SK-N-SH (cell line): Measurements from ENCODE around the gene SSR1. TPM values are rescaled to one million over a fixed set of nuclear protein-coding genes. Genes with fewer than 3 reads are reported as not detected.
"Not testable (repeated sequence)": the region's sequence is repeated elsewhere in the genome, so short reads cannot be mapped to it uniquely, and the experiment has no call there.

Experiments used
- CTCF ChIA-PET: fragments of 300-600, 350-600 bp; formaldehyde crosslinking; extraction: SDS; loops from one replicate; lab custom pipeline; 2021; lab: Yijun Ruan, JAX
- POLR2A ChIA-PET: fragments of 350-600 bp; sonication (Branson Sonifier 250); formaldehyde crosslinking; extraction: SDS; loops from one replicate; lab custom pipeline; 2020; ENCODE audit warnings: antibody characterized with exemption, inconsistent platforms; lab: Yijun Ruan, JAX
- DNase-seq: peaks from one replicate; pipeline ENCODE4 v3.0.0; 2012
- H2AFZ ChIP-seq: fragments of 200-600 bp; sonication (generic); 2 replicates; pipeline ENCODE4 v1.8.1; 2016; ENCODE audit warnings: antibody characterized with exemption, mild to moderate bottlenecking, low read depth
- H3F3A ChIP-seq: fragments of 200-600 bp; sonication (generic); replicated peaks from 2 replicates; pipeline ENCODE3; 2016; ENCODE audit warnings: antibody characterized with exemption, mild to moderate bottlenecking; ENCODE audit not compliant: insufficient read depth
- H3K27ac ChIP-seq, 2 experiments: fragments of 200-500 bp in 1 of 2; fragments of 200-600 bp in 1 of 2; sonication (Bioruptor generic) in 1 of 2; sonication (generic), shearing (Covaris generic) in 1 of 2; 2 replicates each; pipeline versions ENCODE4 v1.5.1 to v1.6.1; 2014 to 2016; ENCODE audit warnings: low read depth in 2 of 2, inconsistent platforms in 1 of 2, low read length in 1 of 2, mild to moderate bottlenecking in 1 of 2, mixed read lengths in 1 of 2
- H3K27me3 ChIP-seq: fragments of 200-600 bp; sonication (generic), shearing (Covaris generic); 2 replicates; pipeline ENCODE4 v1.6.1; 2016; ENCODE audit warnings: mixed run types; ENCODE audit not compliant: insufficient read depth
- H3K36me3 ChIP-seq, 2 experiments: fragments of 200-500 bp in 1 of 2; fragments of 200-600 bp in 1 of 2; sonication (Bioruptor generic) in 1 of 2; sonication (generic) in 1 of 2; replicated peaks in 1 of 2; 2 replicates each; pipeline versions ENCODE3 to v1.5.1; 2014 to 2016; ENCODE audit warnings: low read length in 1 of 2, mild to moderate bottlenecking in 1 of 2; ENCODE audit not compliant: insufficient read depth in 2 of 2, control insufficient read depth in 1 of 2
- H3K4me1 ChIP-seq, 2 experiments: fragments of 200-500 bp in 1 of 2; fragments of 200-600 bp in 1 of 2; sonication (Bioruptor generic) in 1 of 2; sonication (generic), shearing (Covaris generic) in 1 of 2; 2 replicates each; pipeline versions ENCODE4 v1.5.1 to v1.6.1; 2014 to 2016; ENCODE audit warnings: low read depth in 1 of 2, low read length in 1 of 2, mixed run types in 1 of 2; ENCODE audit not compliant: insufficient read depth in 2 of 2, control insufficient read depth in 1 of 2
- H3K4me2 ChIP-seq: fragments of 200-600 bp; sonication (generic), shearing (Covaris generic); 2 replicates; pipeline ENCODE4 v1.6.1; 2017; ENCODE audit warnings: mixed run types
- H3K4me3 ChIP-seq, 2 experiments: fragments of 200-500 bp in 1 of 2; fragments of 200-600 bp in 1 of 2; sonication (Bioruptor generic) in 1 of 2; sonication (generic), shearing (Covaris generic) in 1 of 2; 2 replicates each; pipeline versions ENCODE4 v1.5.1 to v1.8.1; 2014 to 2016; ENCODE audit warnings: low read depth in 2 of 2, inconsistent platforms in 1 of 2, low read length in 1 of 2, mild to moderate bottlenecking in 1 of 2, mixed read lengths in 1 of 2, moderate library complexity in 1 of 2
- H3K79me2 ChIP-seq: fragments of 200-600 bp; sonication (generic); 2 replicates; pipeline ENCODE4 v1.8.1; 2017; ENCODE audit warnings: mild to moderate bottlenecking; ENCODE audit not compliant: insufficient read depth
- H3K9ac ChIP-seq: fragments of 200-600 bp; sonication (generic); 2 replicates; pipeline ENCODE4 v1.6.1; 2017; ENCODE audit warnings: mixed run types
- H3K9me2 ChIP-seq: fragments of 200-600 bp; sonication (generic); 2 replicates; pipeline ENCODE4 v1.6.1; 2017; ENCODE audit warnings: mixed run types
- H3K9me3 ChIP-seq: fragments of 200-600 bp; sonication (generic); 2 replicates; pipeline ENCODE4 v1.6.1; 2017; ENCODE audit warnings: mixed run types, mild to moderate bottlenecking, moderate library complexity
- H4K20me1 ChIP-seq: fragments of 200-600 bp; sonication (generic); 2 replicates; pipeline ENCODE4 v1.6.1; 2017; ENCODE audit warnings: mild to moderate bottlenecking, mixed run types; ENCODE audit not compliant: insufficient read depth
- EP300 ChIP-seq, 2 experiments: IDR thresholded peaks; 2 replicates each; pipeline versions ENCODE4 v1.4.0 to v1.6.1; 2012; ENCODE audit warnings: borderline replicate concordance in 1 of 2, low read depth in 1 of 2, low read length in 1 of 2
- MAX ChIP-seq: IDR thresholded peaks from 2 replicates; pipeline ENCODE4 v1.4.0; 2012; ENCODE audit warnings: low read depth
- RAD21 ChIP-seq: IDR thresholded peaks from 2 replicates; pipeline ENCODE4 v1.6.1; 2012; ENCODE audit warnings: mild to moderate bottlenecking, low read length
- RCOR1 ChIP-seq: fragments of 150-350 bp; IDR thresholded peaks from 2 replicates; pipeline ENCODE4 v1.6.1; 2017; ENCODE audit warnings: antibody characterized with exemption, low read length
- RFX5 ChIP-seq: IDR thresholded peaks from 2 replicates; pipeline ENCODE4 v1.6.1; 2012; ENCODE audit warnings: mild to moderate bottlenecking, improper control_type of control experiment, low read length
- SIN3A ChIP-seq: IDR thresholded peaks from 2 replicates; pipeline ENCODE4 v1.6.1; 2012; ENCODE audit warnings: low read depth, mild to moderate bottlenecking, low read length, moderate library complexity, borderline replicate concordance
- TAF1 ChIP-seq: IDR thresholded peaks from 2 replicates; pipeline ENCODE4 v1.6.1; 2012; ENCODE audit warnings: low read depth, mild to moderate bottlenecking, low read length, moderate library complexity, borderline replicate concordance
- TCF12 ChIP-seq: IDR thresholded peaks from 2 replicates; pipeline ENCODE4 v1.4.0; 2012
- TEAD4 ChIP-seq: IDR thresholded peaks from 2 replicates; pipeline ENCODE4 v1.4.0; 2012; ENCODE audit warnings: mild to moderate bottlenecking, borderline replicate concordance; ENCODE audit not compliant: insufficient read depth
- USF1 ChIP-seq: IDR thresholded peaks from 2 replicates; pipeline ENCODE4 v1.4.0; 2012; ENCODE audit warnings: low read depth, borderline replicate concordance
- USF2 ChIP-seq: fragments of 150-350 bp; IDR thresholded peaks from 2 replicates; pipeline ENCODE4 v1.6.1; 2017; ENCODE audit warnings: antibody characterized with exemption, low read length, low read depth, borderline replicate concordance
- YY1 ChIP-seq: IDR thresholded peaks from 2 replicates; pipeline ENCODE4 v1.4.0; 2012; ENCODE audit warnings: low read depth, mild to moderate bottlenecking
- WGBS: methylation state at CpG from one replicate; pipeline ENCODE4 v1.1.6; 2017; ENCODE audit warnings: low lambda C conversion rate; 5-methylcytosine and 5-hydroxymethylcytosine counted together
- polyA plus RNA-seq, 3 experiments: library from polyadenylated mRNA; depleted of rRNA; stranded (reverse); fragments of >200 nt; gene quantifications; 2 replicates each; pipeline ENCODE4 v1.2.3, GENCODE V29; 2012

SSR1 gene
- polyA plus RNA-seq, 1 of the 3 experiments (the other 2 are of a cell fraction): 50.7 TPM

GRCh38 chr6:7315948-7316365 is 3.0 kb upstream of the SSR1 start:
- Histone ChIP-seq H3K79me2 (peaks cover 20% of the 10 kb centered on the region), H3K27ac (no peak overlapping the region), H3K36me3 (no peaks in the 10 kb centered on the region), H3K4me1 (peaks cover 0 to 8% of the 10 kb centered on the region in 2 experiments; a peak in 3 of 4 replicates), H3K9ac (no peak overlapping the region), H3K27me3 (no peaks in the 10 kb centered on the region), H3K9me3 (no peaks in the 10 kb centered on the region), H3F3A (peaks cover 3% of the 10 kb centered on the region), H4K20me1 (peaks cover 11% of the 10 kb centered on the region; the same call in 1 of the 2 replicates), H2AFZ (no peak overlapping the region), H3K9me2 (no peaks in the 10 kb centered on the region), H3K4me3 (no peak overlapping the region), H3K4me2 (no peak overlapping the region)
- 77% methylated on average over 6 of the region's 6 CpGs for WGBS
- TF ChIP-seq TAF1: no peak
- no peak for TF ChIP-seq RCOR1
- TF ChIP-seq TCF12: no peak
- TF ChIP-seq RFX5: no peak
- TF ChIP-seq USF1: no peak
- no peak for TF ChIP-seq USF2
- TF ChIP-seq YY1: no peak
- TF ChIP-seq MAX: no peak
- no peak for TF ChIP-seq TEAD4
- no peak for TF ChIP-seq SIN3A
- no peak for TF ChIP-seq RAD21
- no peak for TF ChIP-seq EP300 (IDR thresholded peaks at IDR 0.05; ENCODE audit: borderline replicate concordance in 1 of 2, low read depth in 1 of 2, low read length in 1 of 2)
- POLR2A ChIA-PET: no interaction called here
- CTCF ChIA-PET: interaction anchor here (1.3 kb wide), 1 partner anchor 75 kb away, joined by 3 read pairs; no protein-coding TSS in a partner anchor
- DNase-seq: no peak

- H3K4me1 ChIP-seq, H3K9ac ChIP-seq, H3K4me2 ChIP-seq, DNase-seq, H3K9me2 ChIP-seq, H3K9me3 ChIP-seq, H3K4me3 ChIP-seq, H3K27ac ChIP-seq, H3K36me3 ChIP-seq, H3F3A ChIP-seq, H3K27me3 ChIP-seq, H2AFZ ChIP-seq: not testable (repeated sequence)
- Histone ChIP-seq H3K79me2 (peaks cover 26% of the 10 kb centered on the region), H4K20me1 (peaks cover 17% of the 10 kb centered on the region; the same call in 1 of the 2 replicates)
- WGBS: 87% methylated on average over 21 of the region's 34 CpGs
- ChIA-PET CTCF (interaction anchor here (1.3 kb wide), 1 partner anchor 75 kb away, joined by 3 read pairs; no protein-coding TSS in a partner anchor), POLR2A (interaction anchor here (0.7 kb wide), 1 partner anchor 74 kb away, joined by 3 read pairs; the partner anchor contains the start of genes CAGE1 and RIOK1)
These were observed 2.3 kb upstream of the SSR1 start for GRCh38 chr6:7315087-7315947.
